HEK293 (cell line): ENCODE measurements around the gene ANKRD33.

Source experiments
- CTCF ChIA-PET: fragments of 350-600 bp; formaldehyde crosslinking; extraction: SDS; loops from one replicate; lab custom pipeline; 2021; ENCODE audit warnings: antibody characterized with exemption; lab: Yijun Ruan, JAX
- POLR2A ChIA-PET: fragments of 300-600 bp; formaldehyde crosslinking; extraction: SDS; loops from one replicate; lab custom pipeline; 2020; ENCODE audit warnings: antibody characterized with exemption, inconsistent platforms; lab: Yijun Ruan, JAX
- H3K27ac ChIP-seq: fragments of 200-500 bp; sonication (Bioruptor generic); 2 replicates; pipeline ENCODE4 v1.5.1; 2014; ENCODE audit warnings: low read depth, low read length, control low read depth, inconsistent platforms; ENCODE audit errors: extremely low read depth
- H3K36me3 ChIP-seq, 2 experiments: fragments of 200-500 bp in 1 of 2; sonication (Bioruptor generic) in 1 of 2; 1 replicate in 1 of 2; 2 replicates in 1 of 2; pipeline ENCODE4 v1.5.1; 2014 to 2017; ENCODE audit warnings: inconsistent platforms in 2 of 2, low read length in 2 of 2; ENCODE audit not compliant: control insufficient read depth in 2 of 2, insufficient read depth in 1 of 2
- H3K4me1 ChIP-seq: fragments of 200-500 bp; sonication (Bioruptor generic); 2 replicates; pipeline ENCODE4 v1.5.1; 2014; ENCODE audit warnings: mild to moderate bottlenecking, low read length, inconsistent platforms; ENCODE audit not compliant: control insufficient read depth, insufficient read depth
- H3K4me3 ChIP-seq: 2 replicates; pipeline ENCODE4 v1.5.1; 2011; ENCODE audit warnings: low read depth, mild to moderate bottlenecking, control low read depth, low read length, moderate library complexity
- H3K9me3 ChIP-seq: fragments of 200-500 bp; sonication (Bioruptor generic); 2 replicates; pipeline ENCODE4 v1.5.1; 2014; ENCODE audit warnings: low read depth, low read length, inconsistent platforms; ENCODE audit not compliant: control insufficient read depth, insufficient read depth
- HIC1 ChIP-seq: fragments of 450-650 bp; formaldehyde crosslinking; IDR thresholded peaks from 2 replicates; pipeline ENCODE4 v1.5.1; 2016; ENCODE audit warnings: missing biosample characterization, missing genetic modification characterization
- PRDM10 ChIP-seq: fragments of 450-650 bp; formaldehyde crosslinking; IDR thresholded peaks from 2 replicates; pipeline ENCODE4 v1.5.1; 2016; ENCODE audit warnings: missing biosample characterization, missing genetic modification characterization
- PRDM6 ChIP-seq: fragments of 450-650 bp; formaldehyde crosslinking; IDR thresholded peaks from 2 replicates; pipeline ENCODE4 v1.5.1; 2017; ENCODE audit warnings: missing biosample characterization, missing genetic modification characterization
- YY2 ChIP-seq: fragments of 450-650 bp; formaldehyde crosslinking; IDR thresholded peaks from 2 replicates; pipeline ENCODE4 v1.5.1; 2016; ENCODE audit warnings: missing biosample characterization, missing genetic modification characterization
- ZBTB6 ChIP-seq: fragments of 450-650 bp; formaldehyde crosslinking; IDR thresholded peaks from 2 replicates; pipeline ENCODE4 v1.5.1; 2017; ENCODE audit warnings: missing biosample characterization, missing genetic modification characterization
- ZEB2 ChIP-seq: fragments of 450-650 bp; formaldehyde crosslinking; IDR thresholded peaks from 2 replicates; pipeline ENCODE4 v1.5.1; 2016; ENCODE audit warnings: missing biosample characterization, missing genetic modification characterization
- ZFP69B ChIP-seq: fragments of 450-650 bp; formaldehyde crosslinking; IDR thresholded peaks from 2 replicates; pipeline ENCODE4 v1.5.1; 2016; ENCODE audit warnings: missing biosample characterization, missing genetic modification characterization
- ZIC2 ChIP-seq: fragments of 450-650 bp; formaldehyde crosslinking; IDR thresholded peaks from 2 replicates; pipeline ENCODE4 v1.5.1; 2016; ENCODE audit warnings: missing biosample characterization, missing genetic modification characterization
- ZNF121 ChIP-seq: fragments of 450-650 bp; formaldehyde crosslinking; IDR thresholded peaks from 2 replicates; pipeline ENCODE4 v1.5.1; 2016; ENCODE audit warnings: missing biosample characterization, missing genetic modification characterization
- ZNF2 ChIP-seq: fragments of 450-650 bp; formaldehyde crosslinking; IDR thresholded peaks from 2 replicates; pipeline ENCODE4 v1.5.1; 2016; ENCODE audit warnings: missing biosample characterization, missing genetic modification characterization
- ZNF362 ChIP-seq: fragments of 450-650 bp; formaldehyde crosslinking; IDR thresholded peaks from 2 replicates; pipeline ENCODE4 v1.5.1; 2016; ENCODE audit warnings: missing biosample characterization, missing genetic modification characterization
- ZNF366 ChIP-seq: fragments of 450-650 bp; formaldehyde crosslinking; conservative IDR thresholded peaks from 2 replicates; pipeline ENCODE4 v1.5.1; 2016; ENCODE audit warnings: missing biosample characterization, missing genetic modification characterization
- ZNF600 ChIP-seq: fragments of 450-650 bp; formaldehyde crosslinking; IDR thresholded peaks from 2 replicates; pipeline ENCODE4 v1.5.1; 2016; ENCODE audit warnings: missing biosample characterization, missing genetic modification characterization
- ZNF626 ChIP-seq: fragments of 450-650 bp; sonication (Bioruptor Pico); formaldehyde crosslinking; IDR thresholded peaks from 2 replicates; pipeline ENCODE4 v1.5.1; 2018; ENCODE audit warnings: missing biosample characterization, missing genetic modification characterization, inconsistent platforms
- ZNF701 ChIP-seq: fragments of 450-650 bp; formaldehyde crosslinking; IDR thresholded peaks from 2 replicates; pipeline ENCODE4 v1.5.1; 2016; ENCODE audit warnings: missing biosample characterization, missing genetic modification characterization
- ZNF777 ChIP-seq: fragments of 450-650 bp; formaldehyde crosslinking; IDR thresholded peaks from 2 replicates; pipeline ENCODE4 v1.5.1; 2017; ENCODE audit warnings: missing biosample characterization, missing genetic modification characterization, borderline replicate concordance

The ANKRD33 gene

GRCh38 chr12:51855586-51856428 lies 32.1 kb upstream of the ANKRD33 start:
- ChIA-PET CTCF (interaction anchor here (0.6 to 1.0 kb wide), 2 partner anchors 18 to 436 kb away, joined by 3 read pairs; no protein-coding TSS in a partner anchor), POLR2A (no interaction called here)
- Histone ChIP-seq H3K36me3 (no peaks in the 10 kb centered on the region), H3K4me1 (no peaks in the 10 kb centered on the region), H3K27ac (no peak overlapping the region), H3K4me3 (peak overlapping the region; percentile 13), H3K9me3 (no peaks in the 10 kb centered on the region)
- TF ChIP-seq ZFP69B (tag by site-specific recombination) (no peak), ZNF600 (tag by site-specific recombination) (peak; percentile 74), PRDM10 (tag by site-specific recombination) (peak; percentile 78)

- ChIA-PET CTCF (no interaction called here), POLR2A (no interaction called here)
- no peaks in the 10 kb centered on the region for H3K4me1 ChIP-seq
- H3K4me3 ChIP-seq: no peak overlapping the region
- no peak overlapping the region for H3K27ac ChIP-seq
- H3K9me3 ChIP-seq: no peaks in the 10 kb centered on the region
- H3K36me3 ChIP-seq: no peaks in the 10 kb centered on the region
- TF ChIP-seq HIC1 (tag by site-specific recombination) (no peak), ZNF701 (no peak), ZEB2 (no peak), ZNF121 (tag by site-specific recombination) (no peak), ZNF2 (no peak), ZNF362 (tag by site-specific recombination) (no peak), ZBTB6 (tag by site-specific recombination) (no peak)
- TF ChIP-seq, all 188 proteins: peak for 0
Measured at GRCh38 chr12:51860986-51861385, 26.9 kb upstream of the ANKRD33 start.

- H3K4me1 ChIP-seq: no peaks in the 10 kb centered on the region
- ChIA-PET POLR2A (no interaction called here), CTCF (interaction anchor here (0.9 to 1.3 kb wide), 3 partner anchors 12 to 61 kb away, joined by 4 to 6 read pairs (median 4); no protein-coding TSS in a partner anchor)
- H3K4me3 ChIP-seq: no peak overlapping the region
- no peaks in the 10 kb centered on the region for H3K36me3 ChIP-seq
- H3K9me3 ChIP-seq: no peaks in the 10 kb centered on the region
- no peak overlapping the region for H3K27ac ChIP-seq
- no peak for TF ChIP-seq ZNF777
- no peak for TF ChIP-seq ZNF626
- 0 out of 2 replicates have a peak, but pooled peaks have one; percentile 25 for TF ChIP-seq ZNF366 (tag by site-specific recombination)
- TF ChIP-seq ZIC2 (tag by site-specific recombination): peak; percentile 84
- TF ChIP-seq YY2 (tag by site-specific recombination): no peak
- TF ChIP-seq PRDM6 (tag by site-specific recombination): no peak
Measured at GRCh38 chr12:51862947-51863346, 25.0 kb upstream of the ANKRD33 start.
